ENCODE measurements around the gene TMEM181. TPM values are rescaled to one million over a fixed set of nuclear protein-coding genes. Genes with fewer than 3 reads are reported as not detected.

The TMEM181 gene
- polyA plus RNA-seq, 1 of the 3 experiments (the other 2 are of a cell fraction), result 19.5 TPM

DNA sequence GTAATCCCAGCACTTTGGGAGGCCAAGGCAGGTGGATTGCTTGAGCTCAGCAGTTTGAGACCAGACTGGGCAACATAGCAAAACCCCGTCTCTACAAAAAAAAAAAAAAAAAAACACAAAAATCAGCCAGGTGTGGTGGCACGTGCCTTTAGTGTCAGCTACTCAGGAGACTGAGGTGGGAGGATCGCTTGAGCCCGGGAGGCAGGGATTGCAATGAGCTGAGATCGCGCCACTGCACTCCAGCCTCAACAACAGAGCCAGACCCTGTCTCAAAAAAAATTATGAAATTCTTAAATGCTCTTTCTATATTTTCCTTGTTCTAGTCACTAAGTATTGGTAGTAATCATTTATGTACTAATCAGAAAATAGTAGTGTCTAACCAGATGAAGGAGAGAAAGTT is 120.6 kb downstream of the TMEM181 start:
- no peaks in the 10 kb centered on the region for H3K27me3 ChIP-seq (ENCODE audit: insufficient read depth)
- H3K9me2 ChIP-seq, result no peaks in the 10 kb centered on the region
- no peak overlapping the region for H3K27ac ChIP-seq (ENCODE audit: low read depth in 2 of 2, low read length in 1 of 2)
- DNase-seq, result no peak
- ChIA-PET CTCF (no interaction called here), POLR2A (no interaction called here)
- H3K4me2 ChIP-seq, result no peak overlapping the region
- no peaks in the 10 kb centered on the region for H3K9me3 ChIP-seq
- WGBS (ENCODE audit: low lambda C conversion rate), result 83% methylated on average over 6 of the region's 6 CpGs
- H3K4me1 ChIP-seq (ENCODE audit: control insufficient read depth in 1 of 2, insufficient read depth in 2 of 2, low read depth in 1 of 2, low read length in 1 of 2), result no peaks in the 10 kb centered on the region
- H3K9ac ChIP-seq, result no peak overlapping the region
- H3K36me3 ChIP-seq (replicated peaks in 1 of 2; ENCODE audit: control insufficient read depth in 1 of 2, insufficient read depth in 2 of 2, low read length in 1 of 2), result no peaks in the 10 kb centered on the region
- H3F3A ChIP-seq (replicated peaks; ENCODE audit: insufficient read depth), result no peaks in the 10 kb centered on the region
- H3K79me2 ChIP-seq (ENCODE audit: insufficient read depth), result no peaks in the 10 kb centered on the region
- H2AFZ ChIP-seq (ENCODE audit: low read depth), result no peak overlapping the region
- H4K20me1 ChIP-seq (ENCODE audit: insufficient read depth), result no peaks in the 10 kb centered on the region
- TF ChIP-seq YY1 (IDR thresholded peaks at IDR 0.05; ENCODE audit: low read depth) (no peak), EZH2phosphoT487 (IDR thresholded peaks at IDR 0.05; ENCODE audit: borderline replicate concordance, low read depth) (no peak), GATA2 (CRISPR knock-in tag; IDR thresholded peaks at IDR 0.05) (no peak), RCOR1 (IDR thresholded peaks at IDR 0.05; ENCODE audit: low read length) (no peak), SIN3A (IDR thresholded peaks at IDR 0.05; ENCODE audit: borderline replicate concordance, low read depth, low read length) (no peak), POLR2AphosphoS5 (IDR thresholded peaks at IDR 0.05; ENCODE audit: low read depth, low read length) (no peak), JUND (IDR thresholded peaks at IDR 0.05) (no peak), EP300 (IDR thresholded peaks at IDR 0.05; ENCODE audit: borderline replicate concordance in 1 of 2, low read depth in 1 of 2, low read length in 1 of 2) (no peak), MXI1 (IDR thresholded peaks at IDR 0.05; ENCODE audit: low read depth, low read length) (no peak)
- TF ChIP-seq, protein P1, sequence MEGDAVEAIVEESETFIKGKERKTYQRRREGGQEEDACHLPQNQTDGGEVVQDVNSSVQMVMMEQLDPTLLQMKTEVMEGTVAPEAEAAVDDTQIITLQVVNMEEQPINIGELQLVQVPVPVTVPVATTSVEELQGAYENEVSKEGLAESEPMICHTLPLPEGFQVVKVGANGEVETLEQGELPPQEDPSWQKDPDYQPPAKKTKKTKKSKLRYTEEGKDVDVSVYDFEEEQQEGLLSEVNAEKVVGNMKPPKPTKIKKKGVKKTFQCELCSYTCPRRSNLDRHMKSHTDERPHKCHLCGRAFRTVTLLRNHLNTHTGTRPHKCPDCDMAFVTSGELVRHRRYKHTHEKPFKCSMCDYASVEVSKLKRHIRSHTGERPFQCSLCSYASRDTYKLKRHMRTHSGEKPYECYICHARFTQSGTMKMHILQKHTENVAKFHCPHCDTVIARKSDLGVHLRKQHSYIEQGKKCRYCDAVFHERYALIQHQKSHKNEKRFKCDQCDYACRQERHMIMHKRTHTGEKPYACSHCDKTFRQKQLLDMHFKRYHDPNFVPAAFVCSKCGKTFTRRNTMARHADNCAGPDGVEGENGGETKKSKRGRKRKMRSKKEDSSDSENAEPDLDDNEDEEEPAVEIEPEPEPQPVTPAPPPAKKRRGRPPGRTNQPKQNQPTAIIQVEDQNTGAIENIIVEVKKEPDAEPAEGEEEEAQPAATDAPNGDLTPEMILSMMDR (IDR thresholded peaks at IDR 0.05), result no peak
- TF ChIP-seq, protein P2, sequence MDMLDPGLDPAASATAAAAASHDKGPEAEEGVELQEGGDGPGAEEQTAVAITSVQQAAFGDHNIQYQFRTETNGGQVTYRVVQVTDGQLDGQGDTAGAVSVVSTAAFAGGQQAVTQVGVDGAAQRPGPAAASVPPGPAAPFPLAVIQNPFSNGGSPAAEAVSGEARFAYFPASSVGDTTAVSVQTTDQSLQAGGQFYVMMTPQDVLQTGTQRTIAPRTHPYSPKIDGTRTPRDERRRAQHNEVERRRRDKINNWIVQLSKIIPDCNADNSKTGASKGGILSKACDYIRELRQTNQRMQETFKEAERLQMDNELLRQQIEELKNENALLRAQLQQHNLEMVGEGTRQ (IDR thresholded peaks at IDR 0.05; ENCODE audit: borderline replicate concordance, low read depth, low read length), result no peak
- TF ChIP-seq, protein P3, sequence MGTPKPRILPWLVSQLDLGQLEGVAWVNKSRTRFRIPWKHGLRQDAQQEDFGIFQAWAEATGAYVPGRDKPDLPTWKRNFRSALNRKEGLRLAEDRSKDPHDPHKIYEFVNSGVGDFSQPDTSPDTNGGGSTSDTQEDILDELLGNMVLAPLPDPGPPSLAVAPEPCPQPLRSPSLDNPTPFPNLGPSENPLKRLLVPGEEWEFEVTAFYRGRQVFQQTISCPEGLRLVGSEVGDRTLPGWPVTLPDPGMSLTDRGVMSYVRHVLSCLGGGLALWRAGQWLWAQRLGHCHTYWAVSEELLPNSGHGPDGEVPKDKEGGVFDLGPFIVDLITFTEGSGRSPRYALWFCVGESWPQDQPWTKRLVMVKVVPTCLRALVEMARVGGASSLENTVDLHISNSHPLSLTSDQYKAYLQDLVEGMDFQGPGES (IDR thresholded peaks at IDR 0.05; ENCODE audit: low read depth, low read length), result no peak
- TF ChIP-seq, protein P4, sequence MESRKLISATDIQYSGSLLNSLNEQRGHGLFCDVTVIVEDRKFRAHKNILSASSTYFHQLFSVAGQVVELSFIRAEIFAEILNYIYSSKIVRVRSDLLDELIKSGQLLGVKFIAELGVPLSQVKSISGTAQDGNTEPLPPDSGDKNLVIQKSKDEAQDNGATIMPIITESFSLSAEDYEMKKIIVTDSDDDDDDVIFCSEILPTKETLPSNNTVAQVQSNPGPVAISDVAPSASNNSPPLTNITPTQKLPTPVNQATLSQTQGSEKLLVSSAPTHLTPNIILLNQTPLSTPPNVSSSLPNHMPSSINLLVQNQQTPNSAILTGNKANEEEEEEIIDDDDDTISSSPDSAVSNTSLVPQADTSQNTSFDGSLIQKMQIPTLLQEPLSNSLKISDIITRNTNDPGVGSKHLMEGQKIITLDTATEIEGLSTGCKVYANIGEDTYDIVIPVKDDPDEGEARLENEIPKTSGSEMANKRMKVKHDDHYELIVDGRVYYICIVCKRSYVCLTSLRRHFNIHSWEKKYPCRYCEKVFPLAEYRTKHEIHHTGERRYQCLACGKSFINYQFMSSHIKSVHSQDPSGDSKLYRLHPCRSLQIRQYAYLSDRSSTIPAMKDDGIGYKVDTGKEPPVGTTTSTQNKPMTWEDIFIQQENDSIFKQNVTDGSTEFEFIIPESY (IDR thresholded peaks at IDR 0.05; ENCODE audit: borderline replicate concordance, low read depth), result no peak
- no peak overlapping the region for H3K4me3 ChIP-seq (ENCODE audit: low read depth in 2 of 2, low read length in 1 of 2)
